IMR-90 (cell line): Measurements from ENCODE around the gene SLC4A8. TPM values are rescaled to one million over a fixed set of nuclear protein-coding genes. Genes with fewer than 3 reads are reported as not detected.

Source experiments
- ATAC-seq: fragments of 200-7000 bp; cut with Tn5 transposase; 2 replicates; pipeline ENCODE4 v1.9.1; 2020; ENCODE audit warnings: low read depth, mild to moderate bottlenecking, moderate library complexity
- BruUV-seq: library from RNA; stranded (reverse); fragments of 400-500 nt; replicated peaks from 2 replicates; lab custom pipeline; 2021; lab: Mats Ljungman, UMichigan
- CTCF ChIA-PET: fragments of 300-600 bp; formaldehyde crosslinking; extraction: SDS; loops from one replicate; lab custom pipeline; 2021; ENCODE audit warnings: antibody characterized with exemption; lab: Yijun Ruan, JAX
- POLR2A ChIA-PET: fragments of 300-600 bp; sonication (Branson Sonifier 250); formaldehyde crosslinking; loops from one replicate; lab custom pipeline; 2022; ENCODE audit warnings: antibody characterized with exemption; ENCODE audit not compliant: unreplicated experiment; lab: Charles Lee
- DNase-seq: peaks from one replicate; pipeline ENCODE4 v3.0.0; 2013
- H2AFZ ChIP-seq: replicated peaks from 2 replicates; pipeline ENCODE3; 2013; ENCODE audit warnings: low read length, mild to moderate bottlenecking; ENCODE audit not compliant: poor library complexity
- H2AK5ac ChIP-seq: 2 replicates; pipeline ENCODE4 v1.6.1; 2013; ENCODE audit warnings: low read depth, low read length, inconsistent platforms
- H2AK9ac ChIP-seq: replicated peaks from 2 replicates; pipeline ENCODE3; 2013; ENCODE audit warnings: mild to moderate bottlenecking, low read depth, low read length, moderate library complexity; ENCODE audit not compliant: poor library complexity
- H2BK120ac ChIP-seq: 2 replicates; pipeline ENCODE4 v1.6.1; 2013; ENCODE audit warnings: low read depth, low read length, inconsistent platforms
- H2BK15ac ChIP-seq: 3 replicates; pipeline ENCODE4 v1.6.1; 2013; ENCODE audit warnings: low read depth, low read length, inconsistent platforms
- H2BK20ac ChIP-seq: 2 replicates; pipeline ENCODE4 v1.6.1; 2013; ENCODE audit warnings: low read depth, mild to moderate bottlenecking, inconsistent platforms, low read length, moderate library complexity
- H2BK5ac ChIP-seq: 2 replicates; pipeline ENCODE4 v1.6.1; 2013; ENCODE audit warnings: mild to moderate bottlenecking, low read depth, low read length, inconsistent platforms; ENCODE audit not compliant: poor library complexity, severe bottlenecking
- H3K14ac ChIP-seq: replicated peaks from 2 replicates; pipeline ENCODE4 v1.6.1; 2013; ENCODE audit warnings: low read depth, low read length, inconsistent platforms
- H3K18ac ChIP-seq: 2 replicates; pipeline ENCODE4 v1.6.1; 2013; ENCODE audit warnings: low read depth, low read length, control low read depth
- H3K23ac ChIP-seq: 2 replicates; pipeline ENCODE4 v1.6.1; 2013; ENCODE audit warnings: low read depth, low read length, inconsistent platforms
- H3K27ac ChIP-seq: 2 replicates; pipeline ENCODE4 v1.5.1; 2013; ENCODE audit warnings: mild to moderate bottlenecking, control low read depth, low read length; ENCODE audit not compliant: insufficient read depth
- H3K27me3 ChIP-seq: 2 replicates; pipeline ENCODE4 v1.6.1; 2013; ENCODE audit warnings: low read length; ENCODE audit not compliant: control insufficient read depth, insufficient read depth
- H3K36me3 ChIP-seq: 2 replicates; pipeline ENCODE4 v1.6.1; 2013; ENCODE audit warnings: low read length, mixed read lengths; ENCODE audit not compliant: control insufficient read depth, insufficient read depth
- H3K4ac ChIP-seq: 2 replicates; pipeline ENCODE4 v1.6.1; 2013; ENCODE audit warnings: low read depth, low read length, inconsistent platforms
- H3K4me1 ChIP-seq: 2 replicates; pipeline ENCODE4 v1.6.1; 2013; ENCODE audit warnings: low read length, mixed read lengths; ENCODE audit not compliant: control insufficient read depth, insufficient read depth
- H3K4me2 ChIP-seq: 2 replicates; pipeline ENCODE4 v1.6.1; 2013; ENCODE audit warnings: low read depth, mild to moderate bottlenecking, control low read depth, low read length, moderate library complexity
- H3K4me3 ChIP-seq: 2 replicates; pipeline ENCODE4 v1.5.1; 2013; ENCODE audit warnings: low read depth, mild to moderate bottlenecking, control low read depth, low read length, moderate library complexity; ENCODE audit not compliant: insufficient read depth
- H3K56ac ChIP-seq: 2 replicates; pipeline ENCODE4 v1.6.1; 2013; ENCODE audit warnings: low read length, inconsistent platforms; ENCODE audit not compliant: insufficient read depth; ENCODE audit errors: extremely low read depth
- H3K79me1 ChIP-seq, 2 experiments: 2 replicates each; pipeline ENCODE4 v1.6.1; 2013; ENCODE audit warnings: low read length in 2 of 2, inconsistent platforms in 1 of 2, low read depth in 1 of 2
- H3K9ac ChIP-seq: 2 replicates; pipeline ENCODE4 v1.6.1; 2013; ENCODE audit warnings: low read depth, low read length, control low read depth
- H3K9me1 ChIP-seq: 2 replicates; pipeline ENCODE4 v1.6.1; 2013; ENCODE audit warnings: low read length, inconsistent platforms; ENCODE audit not compliant: insufficient read depth
- H3K9me3 ChIP-seq: 2 replicates; pipeline ENCODE4 v1.6.1; 2013; ENCODE audit warnings: low read length; ENCODE audit not compliant: control insufficient read depth, insufficient read depth
- H4K20me1 ChIP-seq: 2 replicates; pipeline ENCODE4 v1.6.1; 2013; ENCODE audit warnings: low read length, inconsistent platforms; ENCODE audit not compliant: insufficient read depth
- H4K5ac ChIP-seq: 2 replicates; pipeline ENCODE4 v1.6.1; 2013; ENCODE audit warnings: mild to moderate bottlenecking, low read depth, low read length, control low read depth
- H4K8ac ChIP-seq, 2 experiments: 2 replicates each; pipeline ENCODE4 v1.6.1; 2013; ENCODE audit warnings: low read depth in 2 of 2, low read length in 2 of 2, control low read depth in 1 of 2, inconsistent platforms in 1 of 2
- H4K91ac ChIP-seq: 2 replicates; pipeline ENCODE4 v1.6.1; 2013; ENCODE audit warnings: low read depth, low read length, inconsistent platforms; ENCODE audit not compliant: insufficient read depth
- BHLHE40 ChIP-seq: fragments of 150-350 bp; IDR thresholded peaks from 2 replicates; pipeline ENCODE4 v1.6.1; 2016; ENCODE audit warnings: mild to moderate bottlenecking, low read depth, low read length
- CEBPB ChIP-seq: IDR thresholded peaks from 2 replicates; pipeline ENCODE4 v1.6.1; 2012; ENCODE audit warnings: low read depth, low read length, improper control_type of control experiment
- CHD1 ChIP-seq: IDR thresholded peaks from 2 replicates; pipeline ENCODE4 v1.6.1; 2012; ENCODE audit warnings: low read depth, low read length, improper control_type of control experiment
- CTCF ChIP-seq: conservative IDR thresholded peaks from 2 replicates; pipeline ENCODE4 v1.5.1; 2012; ENCODE audit warnings: mild to moderate bottlenecking, low read depth, low read length, improper control_type of control experiment
- FOS ChIP-seq: fragments of 150-350 bp; IDR thresholded peaks from 2 replicates; pipeline ENCODE4 v1.6.1; 2016; ENCODE audit warnings: low read depth, low read length
- MAFK ChIP-seq: IDR thresholded peaks from 2 replicates; pipeline ENCODE4 v1.6.1; 2012; ENCODE audit warnings: low read depth, low read length, improper control_type of control experiment
- MAZ ChIP-seq: IDR thresholded peaks from 2 replicates; pipeline ENCODE4 v1.6.1; 2012; ENCODE audit warnings: low read depth, mild to moderate bottlenecking, low read length, improper control_type of control experiment, moderate library complexity, borderline replicate concordance
- MXI1 ChIP-seq: IDR thresholded peaks from 2 replicates; pipeline ENCODE4 v1.6.1; 2012; ENCODE audit warnings: low read depth, mild to moderate bottlenecking, low read length, moderate library complexity, borderline replicate concordance
- NFE2L2 ChIP-seq: fragments of 150-350 bp; IDR thresholded peaks from 2 replicates; pipeline ENCODE4 v1.6.1; 2016; ENCODE audit warnings: low read depth, mild to moderate bottlenecking, low read length
- POLR2A ChIP-seq: IDR thresholded peaks from 2 replicates; pipeline ENCODE4 v1.6.1; 2012; ENCODE audit warnings: mild to moderate bottlenecking, low read depth, low read length
- RAD21 ChIP-seq: IDR thresholded peaks from 2 replicates; pipeline ENCODE4 v1.6.1; 2012; ENCODE audit warnings: low read length, improper control_type of control experiment
- RCOR1 ChIP-seq: IDR thresholded peaks from 2 replicates; pipeline ENCODE4 v1.6.1; 2012; ENCODE audit warnings: mild to moderate bottlenecking, low read length, improper control_type of control experiment; ENCODE audit not compliant: insufficient replicate concordance
- RFX5 ChIP-seq: IDR thresholded peaks from 2 replicates; pipeline ENCODE4 v1.8.0; 2012; ENCODE audit warnings: low read depth, mild to moderate bottlenecking, low read length, moderate library complexity
- SMC3 ChIP-seq: fragments of 150-350 bp; IDR thresholded peaks from 2 replicates; pipeline ENCODE4 v1.6.1; 2016; ENCODE audit warnings: low read depth, mild to moderate bottlenecking, antibody characterized with exemption, low read length, moderate library complexity
- dilution Hi-C: fragments of 300-500 bp; cut with HindIII; formaldehyde crosslinking; loops from one replicate; pipeline ENCODE4 v1.14.3; 2018; ENCODE audit warnings: low sequenced_read_pairs; ENCODE audit not compliant: unreplicated experiment
- in situ Hi-C: fragments of 300-500 bp; cut with MboI; formaldehyde crosslinking; loops from 3 replicates; pipeline ENCODE4 v1.14.3; 2019; ENCODE audit warnings: low sequenced_read_pairs, inconsistent platforms, mixed read lengths
- intact Hi-C: fragments of 100-400 bp; cut with micrococcal nuclease; formaldehyde crosslinking; loops from 2 replicates; pipeline ENCODE4 v1.10.0; 2022
- polyA plus RNA-seq, 3 experiments: library from polyadenylated mRNA; depleted of rRNA; stranded (reverse); fragments of >200 nt; gene quantifications; 2 replicates each; pipeline ENCODE4 v1.2.3, GENCODE V29; 2012; ENCODE audit warnings: low replicate concordance in 1 of 3
- total RNA-seq: library from RNA; depleted of rRNA; stranded (reverse); fragments of >200 nt; gene quantifications from 2 replicates; pipeline ENCODE4 v1.2.3, GENCODE V29; 2012
- TF ChIP-seq, protein P1 (sequence below): fragments of 150-350 bp; IDR thresholded peaks from 2 replicates; pipeline ENCODE4 v1.6.1; 2017; ENCODE audit warnings: mild to moderate bottlenecking, antibody characterized with exemption, low read length, low read depth
- TF ChIP-seq, protein P2 (sequence below): fragments of 150-350 bp; IDR thresholded peaks from 2 replicates; pipeline ENCODE4 v1.6.1; 2016; ENCODE audit warnings: low read depth, mild to moderate bottlenecking, low read length, moderate library complexity, borderline replicate concordance

The SLC4A8 gene
- total and polyA plus RNA-seq, 2 of the 4 experiments (the other 2 are of a cell fraction), result 3.1 to 5.2 TPM

GRCh38 chr12:51458635-51459034, 34.0 kb downstream of the SLC4A8 start:
- TF ChIP-seq RAD21 (no peak), CHD1 (no peak), MXI1 (no peak), POLR2A (no peak), FOS (no peak), BHLHE40 (no peak), NFE2L2 (no peak), MAZ (no peak), RFX5 (no peak), RCOR1 (no peak), CTCF (no peak), CEBPB (no peak), SMC3 (no peak), MAFK (no peak)
- TF ChIP-seq, protein P1, sequence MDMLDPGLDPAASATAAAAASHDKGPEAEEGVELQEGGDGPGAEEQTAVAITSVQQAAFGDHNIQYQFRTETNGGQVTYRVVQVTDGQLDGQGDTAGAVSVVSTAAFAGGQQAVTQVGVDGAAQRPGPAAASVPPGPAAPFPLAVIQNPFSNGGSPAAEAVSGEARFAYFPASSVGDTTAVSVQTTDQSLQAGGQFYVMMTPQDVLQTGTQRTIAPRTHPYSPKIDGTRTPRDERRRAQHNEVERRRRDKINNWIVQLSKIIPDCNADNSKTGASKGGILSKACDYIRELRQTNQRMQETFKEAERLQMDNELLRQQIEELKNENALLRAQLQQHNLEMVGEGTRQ, result no peak
- TF ChIP-seq, protein P2, sequence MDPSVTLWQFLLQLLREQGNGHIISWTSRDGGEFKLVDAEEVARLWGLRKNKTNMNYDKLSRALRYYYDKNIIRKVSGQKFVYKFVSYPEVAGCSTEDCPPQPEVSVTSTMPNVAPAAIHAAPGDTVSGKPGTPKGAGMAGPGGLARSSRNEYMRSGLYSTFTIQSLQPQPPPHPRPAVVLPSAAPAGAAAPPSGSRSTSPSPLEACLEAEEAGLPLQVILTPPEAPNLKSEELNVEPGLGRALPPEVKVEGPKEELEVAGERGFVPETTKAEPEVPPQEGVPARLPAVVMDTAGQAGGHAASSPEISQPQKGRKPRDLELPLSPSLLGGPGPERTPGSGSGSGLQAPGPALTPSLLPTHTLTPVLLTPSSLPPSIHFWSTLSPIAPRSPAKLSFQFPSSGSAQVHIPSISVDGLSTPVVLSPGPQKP, result no peak
- H3K14ac ChIP-seq, result no peak overlapping the region
- H4K91ac ChIP-seq, result no peak overlapping the region
- POLR2A ChIA-PET, result interaction anchor here (1.1 kb wide), 1 partner anchor 9 kb away, joined by 3 read pairs; no protein-coding TSS in a partner anchor
- intact Hi-C loops, result no loop called here
- H2BK15ac ChIP-seq, result no peak overlapping the region
- in situ Hi-C loops, result no loop called here
- DNase-seq, result no peak
- no peak overlapping the region for H2BK120ac ChIP-seq
- H4K20me1 ChIP-seq, result no peaks in the 10 kb centered on the region
- dilution Hi-C loops, result no loop called here
- H3K9ac ChIP-seq, result no peak overlapping the region
- no TSS peak for BruUV-seq
- H4K8ac ChIP-seq, result no peak overlapping the region
- no peak overlapping the region for H3K4me2 ChIP-seq
- H3K4me3 ChIP-seq, result no peak overlapping the region
- H3K9me1 ChIP-seq, result no peaks in the 10 kb centered on the region; the same call in 1 of the 2 replicates
- CTCF ChIA-PET, result interaction anchor here (0.7 kb wide), 2 partner anchors 17 to 596 kb away, joined by 3 to 4 read pairs; no protein-coding TSS in a partner anchor
- H4K5ac ChIP-seq, result no peak overlapping the region
- H3K56ac ChIP-seq, result no peak overlapping the region
- H2AFZ ChIP-seq, result no peak overlapping the region
- no peak overlapping the region for H3K23ac ChIP-seq
- H3K27me3 ChIP-seq, result no peaks in the 10 kb centered on the region; the same call in 1 of the 2 replicates
- no peaks in the 10 kb centered on the region for H3K79me1 ChIP-seq
- H3K27ac ChIP-seq, result no peak overlapping the region
- H3K9me3 ChIP-seq, result no peaks in the 10 kb centered on the region
- H2AK5ac ChIP-seq, result no peak overlapping the region
- no peak overlapping the region for H2BK20ac ChIP-seq
- H3K18ac ChIP-seq, result no peak overlapping the region
- H3K4ac ChIP-seq, result no peak overlapping the region
- H2AK9ac ChIP-seq, result no peak overlapping the region
- no peak overlapping the region for H2BK5ac ChIP-seq
- no peaks in the 10 kb centered on the region for H3K36me3 ChIP-seq
- ATAC-seq, result no peak
- no peaks in the 10 kb centered on the region for H3K4me1 ChIP-seq
